KG1 (cell line): ENCODE results near the gene ZNF385A.

ENCODE experiments used
- DNase-seq: peaks from one replicate; lab custom pipeline; 2025; lab: John Stamatoyannopoulos, UW

The ZNF385A gene

DNA sequence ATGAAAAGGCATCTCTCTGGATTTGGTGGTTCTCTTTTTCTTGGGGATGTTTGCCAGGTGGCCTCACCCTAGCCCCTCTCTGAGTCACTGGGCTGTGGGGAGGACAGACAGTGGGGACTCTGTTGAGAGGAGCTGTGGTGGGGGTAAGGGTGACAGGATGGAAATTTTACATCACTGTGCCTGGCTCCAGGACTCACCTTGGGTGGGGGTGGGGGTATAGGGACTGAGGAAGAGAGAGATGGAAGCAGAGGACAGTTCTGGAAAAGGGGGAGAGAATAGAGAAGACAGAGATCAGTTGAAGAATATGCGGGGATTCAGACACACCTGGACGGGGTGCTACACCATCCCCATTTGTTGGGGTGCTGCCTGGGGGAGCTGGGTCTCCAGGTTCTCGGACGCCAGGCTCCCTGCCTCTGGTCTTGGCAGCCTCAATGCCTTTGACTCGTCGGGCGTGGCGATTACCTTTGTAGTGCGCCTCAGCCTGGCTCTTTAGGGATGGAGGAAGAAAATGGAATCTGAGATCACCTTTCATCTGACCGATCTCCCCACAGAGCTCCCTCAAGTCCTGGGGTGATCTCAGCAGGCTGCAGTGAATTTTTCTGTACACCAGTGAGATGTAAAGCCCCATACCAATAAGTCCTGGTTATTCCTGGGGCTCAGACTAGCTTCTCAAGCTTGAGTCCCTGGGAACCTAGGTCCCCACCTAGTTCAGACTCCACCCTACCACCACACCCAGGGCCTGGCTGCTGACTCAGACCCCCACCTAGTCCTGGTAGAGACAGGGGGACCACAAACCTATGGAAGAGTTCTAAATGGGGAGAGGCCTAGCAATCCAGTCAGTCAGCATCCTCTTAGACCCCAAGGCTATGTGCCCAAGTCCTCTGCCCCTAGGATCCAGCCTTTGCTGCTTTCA lies 10.6 kb downstream of the ZNF385A start:
- DNase-seq: no peak

DNA sequence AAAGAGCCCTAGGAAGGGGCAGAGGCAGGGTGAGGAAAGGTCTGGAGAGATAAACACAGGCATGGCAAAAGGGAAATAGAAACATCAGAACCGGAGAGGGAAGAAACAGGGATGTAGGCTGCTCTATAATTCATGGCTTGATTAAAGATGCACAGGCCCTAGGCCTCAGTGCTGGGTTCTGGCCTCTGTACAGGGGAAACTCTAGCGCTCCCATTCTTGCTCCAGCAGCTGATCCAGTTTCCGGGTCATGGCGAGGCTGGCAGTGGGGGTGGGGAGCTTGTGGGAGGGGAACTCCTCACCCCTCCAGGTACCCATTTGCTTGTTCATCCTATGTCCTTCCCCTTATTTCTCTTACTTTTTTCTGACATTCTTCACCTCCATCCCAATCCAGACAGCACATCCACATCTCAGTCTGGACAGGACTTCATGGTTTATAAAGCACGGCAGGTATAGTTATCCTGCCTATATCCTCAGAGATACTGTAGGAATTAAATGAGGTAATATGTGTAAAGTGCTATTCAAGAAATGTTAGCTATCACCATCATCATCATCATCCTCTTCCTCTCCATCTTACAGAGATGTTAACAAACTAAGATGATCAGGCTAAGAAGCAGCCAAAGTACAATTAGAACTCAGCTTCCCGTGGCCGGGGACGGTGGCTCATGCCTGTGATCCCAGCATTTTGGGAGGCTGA lies 12.3 kb downstream of the ZNF385A start:
- DNase-seq: no peak

DNA sequence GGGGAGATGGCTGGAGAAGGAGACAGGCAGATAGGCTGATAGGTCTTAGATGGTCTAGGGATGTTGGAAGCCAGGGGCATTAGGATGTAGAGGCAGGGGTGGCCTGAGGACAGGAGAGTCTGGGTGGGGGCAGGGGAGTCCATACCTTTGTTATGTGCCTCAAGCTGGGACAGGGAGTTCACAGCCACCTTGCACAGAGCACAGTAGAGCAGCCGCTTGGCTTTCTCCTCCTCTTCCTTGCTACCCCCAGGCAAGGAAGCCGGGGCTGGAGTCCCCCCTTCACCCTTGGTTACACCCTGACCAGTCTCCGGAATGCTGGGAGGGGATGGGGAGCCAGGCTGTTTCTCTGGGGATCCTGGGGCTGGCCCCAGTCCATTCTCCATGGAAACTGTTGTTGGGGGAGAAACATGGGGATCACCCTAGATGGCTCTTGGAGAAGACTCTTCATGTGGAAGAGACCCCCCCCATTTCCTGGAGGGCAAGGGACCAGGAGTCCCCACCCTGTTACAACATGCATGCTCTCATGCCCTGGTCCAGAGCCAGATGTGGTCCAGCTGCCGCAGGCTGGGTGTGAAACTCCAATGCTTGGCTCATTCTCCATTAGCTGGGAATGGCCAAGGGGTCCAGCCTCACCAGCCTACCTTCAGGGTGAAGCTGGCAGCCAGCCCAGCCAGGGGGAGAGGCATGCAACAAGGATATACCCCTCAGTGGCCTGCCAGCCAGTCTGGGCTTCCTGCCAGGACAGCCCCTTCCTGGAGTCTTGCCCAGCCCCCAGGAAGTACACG lies 13.0 kb downstream of the ZNF385A start:
- DNase-seq: no peak

DNA sequence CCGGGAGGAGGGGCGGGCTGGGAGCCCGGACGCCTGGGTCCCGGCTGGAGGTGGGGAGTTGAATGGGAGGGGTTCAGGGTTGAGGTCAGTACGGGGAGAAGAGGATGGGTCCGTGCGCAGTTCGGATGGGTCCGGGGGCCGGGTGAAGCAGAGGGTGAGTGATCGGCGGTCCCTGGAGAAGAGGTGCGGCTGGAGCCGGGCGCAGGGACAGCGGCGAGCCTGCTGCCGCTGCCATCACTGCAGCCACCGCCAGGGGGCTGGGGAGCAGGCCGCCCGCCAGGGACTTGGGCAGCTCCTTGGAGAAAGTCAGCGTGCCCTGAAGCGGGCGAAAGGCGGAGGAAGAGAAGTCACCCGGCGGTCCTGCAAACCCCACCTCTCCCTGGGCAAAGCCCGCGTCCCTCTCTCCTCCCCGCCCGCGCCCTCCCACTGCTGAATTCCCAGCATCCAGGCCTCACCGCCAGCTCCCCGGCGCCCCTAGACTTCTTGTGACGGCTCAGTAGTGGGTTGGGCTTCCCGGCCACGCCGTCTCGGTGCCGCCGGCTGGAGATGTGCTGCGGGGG lies 14.3 kb downstream of the ZNF385A start:
- no peak for DNase-seq

DNA sequence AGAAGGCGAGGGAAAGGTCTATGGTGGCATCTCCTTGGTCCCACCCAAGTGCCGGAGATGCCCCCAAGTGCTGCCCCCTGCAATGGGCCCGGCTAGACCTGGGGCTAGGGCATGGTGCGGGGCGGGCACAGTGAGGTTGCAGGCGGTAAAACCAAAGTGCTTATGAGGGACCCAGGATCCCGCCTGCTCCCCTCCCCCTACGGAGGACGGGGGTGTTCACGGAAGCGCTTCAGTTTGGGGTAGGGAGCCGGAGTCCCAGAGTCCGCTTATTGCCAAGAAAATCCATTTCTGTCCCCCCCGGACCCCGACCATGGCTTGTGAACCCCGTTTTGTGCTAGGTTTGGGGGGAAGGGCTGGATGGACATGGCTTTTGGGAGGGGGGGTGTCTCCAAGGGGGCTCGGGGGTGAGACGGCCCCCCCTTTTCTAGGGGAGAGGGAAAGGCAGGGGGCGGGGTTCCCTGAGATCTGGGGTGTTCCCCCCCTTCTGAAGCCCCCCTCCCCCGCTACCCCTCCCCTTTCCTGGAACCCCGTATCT lies 14.9 kb downstream of the ZNF385A start:
- no peak for DNase-seq

DNA sequence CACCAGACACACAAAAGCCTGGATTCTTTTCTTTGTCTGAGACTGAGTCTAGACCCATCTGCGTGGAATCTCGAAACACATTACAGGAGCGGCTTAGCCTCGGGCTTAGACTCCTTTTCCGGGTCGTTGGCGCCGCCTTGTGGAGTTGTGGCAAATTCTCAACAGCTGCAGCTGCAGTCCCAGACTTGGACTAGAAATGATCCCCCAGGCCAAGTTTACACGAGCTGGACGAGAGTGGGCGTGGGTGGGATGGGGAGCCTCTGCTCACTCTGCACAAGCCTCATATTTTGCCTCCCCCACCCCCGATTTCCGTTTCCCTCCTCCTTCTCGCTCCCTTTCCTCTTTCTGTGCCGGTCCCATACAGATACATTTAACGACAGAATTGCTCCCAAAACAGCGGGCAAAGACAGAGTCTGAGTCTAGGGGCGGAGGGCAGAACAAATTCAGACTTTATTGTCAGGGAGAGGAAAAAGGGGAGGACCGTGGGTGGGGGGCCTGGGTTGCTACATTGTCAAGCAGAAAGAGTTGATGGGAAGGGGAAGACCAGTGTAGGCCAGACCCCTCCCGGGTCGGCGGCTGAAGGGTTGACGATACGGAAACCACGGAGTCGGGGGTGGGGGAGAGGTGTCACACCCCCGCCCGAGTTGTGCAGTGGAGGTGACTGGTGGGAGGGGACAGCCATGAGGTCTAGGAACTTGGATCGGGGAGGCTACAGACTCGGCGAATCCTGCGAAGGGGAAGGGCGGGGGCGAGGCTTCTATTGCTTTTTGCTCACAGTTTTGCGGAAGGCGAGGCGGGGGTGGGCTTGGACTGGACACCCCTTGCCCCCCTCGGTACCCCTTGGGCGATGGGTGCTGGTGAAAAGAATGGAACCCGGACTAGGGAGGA lies 15.6 kb downstream of the ZNF385A start:
- peak; percentile 25 for DNase-seq

DNA sequence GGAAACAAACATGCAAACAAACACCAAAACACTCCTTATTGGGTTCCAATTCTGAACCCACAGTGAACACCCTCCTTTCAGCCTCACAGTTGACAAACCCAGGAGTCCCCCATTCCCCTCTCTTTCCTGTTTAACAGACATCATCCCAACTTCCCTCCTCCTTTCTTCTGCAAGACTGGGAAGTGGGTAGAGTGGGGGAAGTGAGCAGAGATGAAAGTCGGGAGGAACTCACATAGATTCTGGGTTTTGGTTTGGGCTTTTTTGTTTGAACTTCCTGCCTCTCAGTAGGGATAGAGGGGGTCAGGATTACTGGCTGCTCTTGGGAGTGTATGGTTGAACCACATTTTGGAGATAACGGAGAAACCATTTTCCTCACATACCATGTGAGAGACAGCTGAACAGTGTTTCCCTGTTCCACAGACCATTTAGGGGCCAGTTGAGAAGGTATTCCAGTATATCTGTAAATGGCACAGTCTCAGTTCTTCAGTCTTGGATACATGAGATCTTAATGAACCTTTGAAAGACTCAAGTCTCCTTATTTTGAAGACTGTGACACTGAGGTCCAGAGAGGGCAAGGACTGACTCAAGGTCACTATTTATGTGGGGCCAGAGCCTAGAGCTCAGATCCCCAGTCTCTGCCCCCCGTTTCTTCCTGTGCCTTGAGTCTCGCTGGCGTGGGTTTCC lies 16.4 kb downstream of the ZNF385A start:
- no peak for DNase-seq

DNA sequence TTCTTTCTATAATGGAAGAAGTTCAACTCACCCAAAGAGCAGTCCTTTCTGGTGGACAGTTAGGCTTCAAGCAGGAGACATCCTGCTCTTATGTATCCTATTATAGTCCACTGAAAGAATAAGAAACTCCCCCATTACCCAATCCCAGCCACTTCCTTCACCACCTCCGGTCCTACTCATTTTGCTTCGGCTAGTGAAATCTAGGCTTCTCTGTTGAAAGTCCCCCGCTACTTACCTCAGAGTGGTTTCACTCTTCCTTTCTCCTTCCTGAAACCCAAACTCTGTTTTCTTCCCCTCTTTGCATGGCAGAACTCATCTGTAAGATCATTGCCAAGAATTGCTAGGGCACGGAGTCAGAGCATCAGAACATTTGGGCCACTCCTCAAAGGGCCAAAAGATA lies 20.1 kb downstream of the ZNF385A start, which contains the start of gene GPR84:
GPR84 (minus strand) TSS at position 74 of the 400 bp plus-strand sequence. CDS start 635 bp downstream, outside the sequence.
- DNase-seq: no peak

DNA sequence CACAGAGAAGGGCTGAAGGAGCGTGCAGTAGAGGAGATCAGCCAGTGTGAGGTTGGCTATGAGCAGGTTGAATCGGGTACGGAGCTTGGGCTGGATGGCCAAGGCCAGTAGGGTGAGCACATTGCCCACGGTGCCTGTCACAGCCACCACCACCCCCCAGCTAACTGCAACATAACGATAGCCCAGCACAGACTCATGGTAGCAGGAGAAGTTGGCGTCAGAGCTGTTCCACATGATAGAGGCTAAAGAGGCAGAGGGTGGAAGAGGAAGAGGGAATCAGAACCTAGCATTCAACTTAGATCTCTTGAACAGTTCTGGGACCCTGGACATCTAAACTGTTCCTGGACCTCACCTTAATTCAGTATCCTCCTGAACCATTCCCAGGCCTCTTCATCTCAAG lies 20.9 kb downstream of the ZNF385A start:
- DNase-seq: no peak

DNA sequence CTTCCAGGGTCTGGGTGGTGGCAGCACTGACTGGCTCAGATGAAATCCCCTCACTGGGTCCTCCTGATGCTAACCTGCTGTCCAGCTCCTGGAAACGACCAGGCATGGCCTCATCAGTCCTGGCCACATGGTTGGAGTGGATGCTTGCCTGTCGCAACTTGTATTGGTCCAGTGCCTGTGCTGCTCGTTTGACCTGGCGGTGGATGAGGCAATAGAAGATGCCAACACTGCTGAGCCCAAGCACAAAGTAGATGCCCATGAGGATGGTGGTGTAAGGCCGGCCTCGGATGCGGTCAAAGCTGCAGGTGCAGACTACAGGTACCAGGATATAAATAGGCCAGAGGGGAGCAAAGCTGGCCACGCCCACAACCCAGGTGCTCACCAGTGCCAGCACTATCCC lies 21.5 kb downstream of the ZNF385A start:
- no peak for DNase-seq

DNA sequence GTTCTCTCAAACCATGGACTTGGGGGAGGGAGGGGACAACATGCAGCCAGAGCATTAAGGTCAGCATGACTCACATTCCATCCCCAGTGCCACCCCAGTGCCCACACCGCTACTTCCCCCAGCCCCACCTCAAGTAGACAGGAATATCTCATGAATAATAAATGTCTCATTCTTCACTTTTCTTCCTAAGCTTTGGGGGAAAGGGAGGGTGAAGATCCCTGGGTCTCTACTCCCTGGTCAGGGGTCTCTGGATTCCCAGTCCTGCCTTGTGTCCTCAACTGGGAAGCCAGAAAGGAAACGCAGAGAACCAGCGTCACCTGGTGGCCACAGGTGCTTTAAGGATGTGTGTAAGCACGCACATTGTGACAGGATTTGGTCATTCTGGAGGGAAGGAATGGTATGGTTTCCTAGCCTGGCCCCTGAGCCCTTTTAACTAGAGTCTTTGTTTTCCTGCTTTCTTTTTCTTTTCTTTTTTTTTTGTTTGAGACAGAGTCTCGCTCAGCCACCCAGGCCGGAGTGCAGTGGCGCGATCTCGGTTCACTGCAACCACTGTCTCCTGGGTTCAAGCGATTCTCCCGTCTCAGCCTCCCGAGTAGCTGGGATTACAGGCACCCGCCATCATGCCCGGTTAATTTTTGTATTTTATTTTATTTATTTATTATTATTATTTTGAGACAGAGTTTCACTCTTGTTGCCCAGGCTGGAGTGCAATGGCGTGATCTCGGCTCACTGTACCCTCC lies 23.6 kb downstream of the ZNF385A start:
- no peak for DNase-seq

DNA sequence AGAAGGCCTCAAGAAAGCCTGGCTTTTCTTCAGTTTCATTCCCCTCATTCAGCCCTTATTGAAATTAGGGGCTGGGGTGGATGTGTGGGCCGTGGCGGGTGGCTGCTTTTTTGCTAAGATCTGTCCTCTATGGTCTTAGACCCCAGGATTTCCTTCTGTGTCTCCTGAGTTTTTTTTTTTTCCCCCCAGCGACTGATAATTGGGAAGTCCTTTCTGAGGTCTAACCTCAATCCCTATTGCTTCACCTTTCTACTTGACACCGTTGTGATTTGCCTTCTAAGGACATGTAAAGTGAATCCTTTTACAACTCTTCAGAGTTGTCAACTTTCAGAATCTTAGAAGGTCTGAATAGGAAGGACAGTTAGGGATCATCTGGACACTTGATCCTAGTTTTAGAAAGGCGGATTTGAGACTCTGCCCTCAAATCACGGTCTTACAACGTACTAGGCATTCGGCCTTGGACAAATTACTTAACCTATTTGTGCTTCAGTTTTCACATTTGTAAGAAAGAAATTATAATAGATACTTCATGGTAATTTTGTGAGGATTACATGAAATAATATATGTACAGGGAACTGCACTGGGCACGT lies 24.7 kb downstream of the ZNF385A start:
- no peak for DNase-seq

DNA sequence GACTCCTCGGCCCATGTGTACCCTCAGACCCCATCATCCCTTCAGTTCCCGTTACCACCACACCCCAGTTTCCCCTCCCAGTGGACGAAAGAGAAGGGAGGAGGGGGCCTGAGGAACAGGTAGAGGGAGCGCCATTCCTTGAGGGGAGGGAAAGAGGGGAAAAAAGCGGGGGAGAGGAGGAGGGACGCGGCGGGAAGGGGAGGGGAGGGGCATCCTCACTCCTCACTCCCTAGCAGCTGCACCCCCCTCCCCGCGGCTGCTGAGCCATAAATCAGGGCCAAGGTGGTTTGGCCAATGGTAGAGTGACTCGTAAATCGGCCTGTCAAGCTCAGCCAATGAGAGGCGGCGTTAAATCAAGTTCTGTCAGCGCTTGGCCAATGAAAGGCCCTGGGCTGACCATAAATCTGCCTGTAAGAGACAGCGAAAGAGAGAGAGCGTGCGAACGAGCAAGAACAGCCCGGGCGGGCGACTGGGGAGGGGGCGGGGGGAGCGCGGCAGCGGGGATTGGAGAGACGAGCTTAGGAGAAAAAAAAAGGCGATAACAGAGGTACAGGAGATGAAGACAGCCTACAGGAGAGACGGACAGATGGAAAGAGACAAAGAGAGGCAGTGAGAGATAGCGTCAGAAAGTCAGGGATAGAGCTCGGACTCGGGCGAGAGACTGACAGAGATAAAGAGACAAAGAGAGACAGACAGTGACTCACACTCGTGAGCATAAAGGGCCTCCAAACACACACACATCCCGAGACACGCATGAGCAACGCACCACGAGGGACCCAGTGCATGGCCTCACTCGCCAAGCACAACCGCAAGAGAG lies 25.4 kb downstream of the ZNF385A start:
- peak; percentile 61 for DNase-seq

DNA sequence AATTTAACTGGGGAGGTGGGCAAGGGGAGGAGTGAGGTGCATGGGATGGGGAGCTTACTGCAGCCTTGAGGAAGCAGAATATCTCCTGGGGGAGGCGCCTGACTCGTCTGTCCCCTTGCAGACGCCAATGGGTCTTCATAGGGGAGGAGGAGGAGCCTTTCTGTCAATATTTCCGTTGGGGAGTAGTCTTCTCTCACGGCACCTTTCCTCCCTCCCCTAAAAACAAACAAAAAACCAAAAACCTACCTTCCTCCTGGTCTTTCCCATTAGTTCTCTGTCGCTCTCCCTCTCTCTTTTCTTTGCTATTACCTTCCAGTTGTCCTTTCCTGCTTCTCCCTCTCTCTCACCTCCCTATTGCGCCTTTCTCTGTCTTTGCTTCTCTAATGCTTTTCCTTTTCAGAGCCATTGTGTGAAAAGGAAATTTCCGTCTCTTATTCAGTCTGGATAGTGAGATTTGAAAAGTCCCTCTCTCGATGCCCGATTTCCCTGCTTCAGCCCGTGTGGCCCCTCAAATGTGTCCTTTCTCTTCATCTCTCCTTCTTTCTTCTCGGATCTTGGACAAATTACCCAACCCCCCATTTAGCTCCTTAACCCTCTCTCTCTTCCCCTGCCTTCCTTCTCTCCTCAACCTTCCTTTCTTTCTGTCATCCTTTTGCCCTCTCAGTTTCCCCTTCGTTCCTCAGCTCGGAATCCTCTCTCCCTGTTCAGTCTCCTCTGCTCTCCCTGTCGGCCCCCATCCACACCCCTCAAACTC lies 26.2 kb downstream of the ZNF385A start:
- no peak for DNase-seq

DNA sequence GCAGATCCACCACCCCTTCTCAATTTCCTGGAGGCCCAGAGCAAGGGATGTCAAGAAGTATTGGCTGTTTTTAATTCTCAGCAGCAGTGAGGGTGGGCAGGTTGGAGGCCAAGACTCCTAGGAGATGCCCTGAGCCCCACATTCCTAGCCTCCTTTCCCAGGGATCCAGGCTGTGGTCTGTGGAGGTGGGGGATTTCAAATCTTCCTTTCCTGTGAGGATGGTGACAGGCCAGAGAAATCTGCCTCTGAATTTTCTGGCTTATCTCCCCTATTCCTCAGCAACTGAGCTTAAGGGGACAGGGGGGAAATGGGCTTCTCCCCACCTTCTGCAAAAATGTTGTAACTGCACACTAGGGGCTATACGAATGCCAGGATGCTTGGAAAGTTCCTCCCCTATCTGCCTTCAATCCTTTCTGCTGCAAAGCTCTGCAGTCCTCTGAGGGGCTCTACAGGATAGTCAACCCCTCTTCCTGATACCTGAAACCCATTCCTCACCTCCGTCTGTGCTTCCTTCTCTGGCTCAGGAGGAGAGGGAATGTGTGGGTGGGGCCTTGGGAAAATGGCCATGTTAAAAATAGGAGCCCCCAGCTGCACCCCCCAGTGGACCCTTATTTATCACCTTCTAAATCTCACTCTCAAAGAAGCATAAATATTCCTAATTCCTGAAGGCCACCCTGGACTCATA lies 26.9 kb downstream of the ZNF385A start:
- DNase-seq: no peak

DNA sequence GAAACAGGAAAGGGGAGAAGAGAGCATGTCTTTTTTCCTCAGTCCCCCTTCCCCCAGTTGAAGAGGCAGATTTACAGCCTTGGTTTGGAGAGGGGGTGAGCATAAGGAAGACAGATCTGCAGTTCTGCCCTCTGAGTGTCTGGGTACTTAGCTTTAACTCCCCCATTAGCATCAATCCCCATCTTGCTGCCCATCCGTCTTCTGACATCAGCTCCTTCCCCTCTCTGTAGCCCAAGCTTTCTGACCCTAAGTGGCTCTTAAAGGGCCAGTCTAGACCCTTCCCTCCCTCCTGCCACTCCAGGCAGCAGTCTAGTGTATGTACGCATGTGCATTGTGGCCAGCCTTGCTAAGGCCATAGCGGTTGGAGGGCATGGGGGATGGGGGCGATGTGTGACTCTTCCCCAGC lies 27.6 kb downstream of the ZNF385A start:
- no peak for DNase-seq

DNA sequence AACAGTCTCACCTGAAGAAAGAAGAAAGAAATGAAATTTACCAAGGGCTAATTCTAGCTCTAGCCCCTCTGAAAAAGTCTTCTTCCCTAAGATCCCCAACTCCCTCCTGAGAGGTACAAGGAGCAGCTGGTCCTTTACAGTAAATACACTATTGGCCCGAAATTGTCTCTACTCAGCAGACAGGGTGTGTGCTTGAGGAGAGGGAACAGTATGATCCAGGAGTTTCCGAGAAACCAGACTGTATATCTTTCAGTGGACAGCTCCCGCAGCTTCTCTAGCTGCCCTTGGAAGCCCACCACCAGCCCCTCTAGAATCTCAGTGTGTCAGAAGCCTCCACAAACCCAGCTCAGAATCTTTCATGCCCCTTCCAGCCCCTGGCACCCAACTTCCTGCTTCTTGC lies 28.3 kb downstream of the ZNF385A start:
- no peak for DNase-seq
